GM21390 (cell line): ENCODE measurements around the gene HIVEP2.

Experiments used
- ATAC-seq: cut with Tn5 transposase; IDR thresholded peaks from one replicate; pipeline ENCODE4 v1.9.1; 2021; ENCODE audit not compliant: unreplicated experiment

Gene HIVEP2

DNA sequence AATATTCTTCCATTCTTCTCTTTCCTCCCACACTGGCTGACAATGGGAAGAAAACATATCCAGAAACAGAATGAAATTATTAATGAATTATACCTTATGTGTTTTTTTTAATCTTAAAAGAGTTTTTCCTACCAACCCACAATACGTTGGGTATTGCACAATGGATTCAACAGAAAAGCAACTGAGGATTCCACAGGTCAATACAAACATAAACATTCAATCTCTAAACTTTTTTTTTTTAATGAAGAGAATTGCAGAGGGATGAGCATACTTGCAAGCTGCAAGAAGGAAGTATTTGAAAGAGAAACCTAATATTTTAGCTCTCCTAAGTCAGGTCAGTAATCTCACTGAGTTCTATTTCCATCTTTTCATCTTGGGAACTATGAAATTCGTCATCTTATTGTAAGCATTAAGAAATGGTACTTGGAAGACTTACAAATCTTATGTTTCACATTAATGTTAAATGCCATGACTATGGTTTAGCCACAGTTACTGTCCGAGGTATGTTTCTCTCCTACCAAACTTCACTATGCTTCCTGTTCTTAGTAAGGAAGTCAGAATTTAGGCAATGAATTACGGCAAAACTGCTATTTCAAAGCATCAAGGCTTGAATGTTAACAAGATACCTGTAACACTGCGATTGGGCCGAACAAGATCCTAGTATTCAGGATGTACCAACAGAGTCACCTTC lies 100.8 kb downstream of the HIVEP2 start:
- ATAC-seq, result no peak

DNA sequence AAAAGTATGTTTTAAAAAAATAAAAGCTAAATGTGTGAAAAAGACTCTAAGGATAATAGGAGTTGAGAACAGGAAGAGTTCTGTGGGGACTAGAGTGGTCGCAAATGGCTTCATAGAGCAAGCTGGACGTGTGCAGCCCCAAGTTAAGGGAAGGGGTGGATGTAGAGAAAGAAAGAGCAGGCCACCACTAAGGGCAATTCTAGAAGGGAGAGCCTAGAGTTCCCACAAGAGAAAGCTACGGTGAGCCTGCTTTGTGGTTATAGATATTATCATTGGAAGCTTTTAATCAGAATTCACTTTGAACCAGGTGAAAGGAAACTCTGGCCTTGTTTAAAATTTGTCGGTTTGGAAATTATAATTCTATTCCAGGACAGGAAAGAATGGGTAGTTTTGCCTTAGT lies 101.6 kb downstream of the HIVEP2 start:
- ATAC-seq, result no peak

DNA sequence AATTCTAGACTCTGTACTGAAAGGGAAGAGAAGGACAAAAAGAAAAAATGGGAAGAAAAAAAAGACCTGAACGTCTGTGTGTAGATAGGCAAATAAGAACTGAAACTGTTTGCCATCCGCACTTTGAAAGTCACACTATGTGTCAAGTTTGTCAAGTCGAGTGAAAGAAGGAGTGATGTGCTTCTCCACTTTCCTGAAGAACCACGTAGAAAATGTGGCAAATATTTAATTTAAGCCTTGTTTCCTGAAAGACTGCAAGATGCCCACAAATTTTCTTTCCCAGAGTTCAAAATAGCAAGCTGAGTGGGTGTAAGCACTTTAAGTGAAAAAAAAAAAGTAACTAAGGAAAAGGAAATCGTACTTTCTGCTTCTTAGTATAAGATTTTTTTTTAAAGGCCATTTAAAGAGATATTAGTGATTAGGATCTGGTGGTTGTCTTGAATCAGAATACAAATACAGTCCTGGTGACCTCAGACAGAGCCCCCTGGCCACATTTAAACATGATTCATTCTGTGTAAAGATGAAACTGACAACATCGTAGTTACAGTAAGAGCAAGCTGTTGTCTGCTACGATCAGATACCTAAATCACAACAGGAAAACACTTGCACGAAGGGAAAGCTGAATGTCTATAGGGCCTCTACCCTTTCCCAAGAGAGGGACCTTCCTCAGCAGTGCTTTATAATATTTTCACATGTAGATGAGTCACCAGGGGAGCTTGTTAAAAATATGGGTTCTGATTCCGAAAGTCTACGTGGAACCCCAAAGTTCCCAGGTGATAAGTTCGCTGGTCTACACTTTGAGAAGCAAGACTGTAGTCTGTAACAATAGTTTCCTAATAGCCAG lies 102.3 kb downstream of the HIVEP2 start:
- ATAC-seq, result peak; percentile 52

- no peak for ATAC-seq
Measured at GRCh38 chr6:142841915-142842314, 103.1 kb downstream of the HIVEP2 start.

- ATAC-seq, result no peak
Measured at GRCh38 chr6:142839686-142840040, 105.3 kb downstream of the HIVEP2 start.

DNA sequence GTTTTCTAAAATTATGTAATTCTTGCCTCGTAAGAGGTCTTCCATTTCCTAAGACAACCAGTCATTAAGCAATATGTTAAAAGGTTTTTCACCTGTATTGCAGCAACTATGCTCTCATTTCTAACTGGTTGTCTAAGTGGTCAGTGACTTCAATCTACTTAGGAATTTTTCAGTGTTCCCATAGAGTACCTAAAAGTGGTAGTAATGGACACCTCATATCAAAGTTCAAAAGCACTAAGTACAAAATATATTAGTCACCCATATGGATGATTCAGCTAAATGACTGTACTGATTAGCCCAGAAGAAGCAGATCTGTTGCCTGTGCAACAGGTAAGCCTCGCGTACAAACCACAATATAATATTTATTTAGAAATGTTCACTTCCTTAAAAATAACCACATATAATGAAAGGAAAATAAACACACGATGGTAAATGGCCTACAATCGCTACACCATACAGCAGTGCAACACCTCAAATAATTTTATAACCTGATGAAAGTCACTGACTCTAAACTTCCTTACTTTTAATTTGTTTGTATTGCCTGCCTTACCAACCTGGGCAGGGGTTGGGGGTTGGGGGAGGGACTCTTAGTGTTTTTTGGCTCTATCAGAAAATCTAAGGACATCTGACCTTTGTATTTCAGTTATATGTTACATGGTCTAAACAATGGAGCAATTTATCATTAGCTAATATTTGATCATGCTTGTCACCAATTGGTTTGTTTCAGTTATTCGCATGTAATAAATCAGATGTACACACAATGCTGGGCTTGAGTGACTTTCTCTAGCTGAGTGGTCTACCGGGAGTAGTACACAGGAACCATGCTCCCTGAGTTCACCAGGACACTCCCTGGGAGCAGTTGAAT lies 105.9 kb downstream of the HIVEP2 start:
- ATAC-seq, result no peak

DNA sequence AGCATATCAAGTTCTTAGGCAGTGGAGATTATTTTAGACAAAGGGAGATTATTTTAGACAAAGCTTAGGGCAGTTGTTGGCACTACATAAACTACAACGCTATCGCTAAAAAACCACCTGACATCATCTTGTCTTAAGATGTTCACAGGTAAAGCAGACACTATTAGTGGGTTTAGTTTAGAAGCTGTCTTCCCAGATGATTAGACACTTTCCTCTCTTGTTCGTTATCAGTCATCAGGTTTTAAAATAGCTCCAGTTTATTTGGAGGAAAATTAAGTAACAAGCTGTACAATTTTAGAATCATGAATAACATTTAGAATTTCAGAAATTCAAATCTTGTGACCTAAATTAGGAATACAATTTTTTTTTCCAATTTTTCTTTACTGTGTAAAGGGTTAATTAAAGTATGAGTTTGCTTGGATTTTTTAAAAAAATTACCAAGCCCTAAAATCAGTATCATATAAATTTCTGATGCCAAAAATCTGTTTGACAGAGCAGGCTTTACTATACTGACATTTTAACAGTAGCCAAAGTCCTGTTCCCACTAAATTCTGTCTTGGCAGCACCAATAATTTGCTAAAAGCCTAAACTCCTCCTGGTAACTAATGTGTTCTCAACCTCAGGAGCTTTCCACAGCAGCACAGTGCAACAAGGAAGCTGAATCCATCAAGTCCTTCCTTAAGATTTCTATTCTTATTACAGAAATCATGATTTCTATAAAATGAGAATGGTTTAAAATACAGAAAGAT lies 109.0 kb downstream of the HIVEP2 start:
- no peak for ATAC-seq

- no peak for ATAC-seq
Measured at GRCh38 chr6:142834853-142835252, 110.1 kb downstream of the HIVEP2 start.

DNA sequence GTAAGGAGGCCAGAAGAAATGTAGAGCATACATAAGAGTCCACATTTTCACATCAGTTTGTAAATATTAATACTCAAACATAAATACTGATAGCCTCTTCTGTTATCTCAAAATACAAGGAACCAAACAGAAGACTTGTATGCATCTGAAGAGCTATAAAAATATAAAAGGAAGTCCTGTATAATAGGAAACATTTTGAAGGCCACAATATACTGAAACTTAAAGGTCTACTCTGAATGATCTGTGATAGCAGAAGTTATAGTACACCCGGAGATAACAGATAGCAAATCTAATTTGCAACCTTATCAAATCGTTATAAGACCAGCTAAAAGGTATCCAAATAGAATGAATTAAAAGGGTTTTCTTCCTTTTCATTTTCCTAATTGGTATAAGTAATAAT lies 111.2 kb downstream of the HIVEP2 start:
- no peak for ATAC-seq

DNA sequence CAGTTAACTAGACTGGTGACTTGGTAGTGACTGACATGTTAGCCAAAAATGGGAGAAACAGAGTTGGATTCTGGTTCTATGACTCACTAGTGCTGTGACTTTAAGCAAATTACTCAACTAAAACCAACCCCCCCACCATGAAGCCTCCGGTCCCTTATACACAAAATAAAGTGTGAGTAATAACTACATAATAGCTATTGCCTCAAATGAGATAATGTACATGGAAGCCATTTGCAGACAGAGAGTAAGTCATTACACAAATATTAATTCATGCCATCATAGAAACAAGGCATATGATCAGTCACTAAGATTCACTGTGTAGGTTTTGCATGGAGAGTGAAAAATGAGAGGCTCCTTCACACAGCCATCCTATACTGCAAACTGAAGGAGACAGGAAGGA lies 111.9 kb downstream of the HIVEP2 start:
- ATAC-seq, result no peak

DNA sequence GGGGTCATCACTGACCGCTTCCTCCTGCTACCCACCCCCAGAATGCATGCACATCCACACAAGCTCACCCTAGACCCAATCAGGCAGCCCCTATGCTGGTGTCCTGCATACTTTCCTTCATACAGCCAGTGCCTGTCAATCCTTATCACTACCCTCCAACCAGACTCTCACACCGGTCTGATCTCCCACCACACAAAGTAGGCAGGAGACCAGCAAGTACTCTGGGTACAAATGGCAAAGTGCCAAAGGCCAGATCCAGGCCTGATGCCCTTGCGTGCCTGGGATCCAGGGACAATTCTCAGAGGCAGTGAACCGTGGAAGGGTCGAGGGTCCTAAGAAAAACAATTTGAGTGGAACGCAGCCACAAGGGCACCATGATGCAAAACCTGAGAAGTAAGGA lies 114.2 kb downstream of the HIVEP2 start:
- ATAC-seq, result no peak

GRCh38 chr6:142830116-142830710 lies 114.8 kb downstream of the HIVEP2 start:
- ATAC-seq, result no peak

- no peak for ATAC-seq
Measured at GRCh38 chr6:142829556-142829955, 115.4 kb downstream of the HIVEP2 start.

- ATAC-seq, result no peak
Measured at GRCh38 chr6:142827991-142828390, 117.0 kb downstream of the HIVEP2 start.

GRCh38 chr6:142827369-142827768 lies 117.6 kb downstream of the HIVEP2 start:
- no peak for ATAC-seq

GRCh38 chr6:142825760-142826159 lies 119.2 kb downstream of the HIVEP2 start:
- ATAC-seq, result no peak

- ATAC-seq, result no peak
Measured at GRCh38 chr6:142824426-142824825, 120.5 kb downstream of the HIVEP2 start.

- no peak for ATAC-seq
Measured at GRCh38 chr6:142823256-142823902, 121.6 kb downstream of the HIVEP2 start.

DNA sequence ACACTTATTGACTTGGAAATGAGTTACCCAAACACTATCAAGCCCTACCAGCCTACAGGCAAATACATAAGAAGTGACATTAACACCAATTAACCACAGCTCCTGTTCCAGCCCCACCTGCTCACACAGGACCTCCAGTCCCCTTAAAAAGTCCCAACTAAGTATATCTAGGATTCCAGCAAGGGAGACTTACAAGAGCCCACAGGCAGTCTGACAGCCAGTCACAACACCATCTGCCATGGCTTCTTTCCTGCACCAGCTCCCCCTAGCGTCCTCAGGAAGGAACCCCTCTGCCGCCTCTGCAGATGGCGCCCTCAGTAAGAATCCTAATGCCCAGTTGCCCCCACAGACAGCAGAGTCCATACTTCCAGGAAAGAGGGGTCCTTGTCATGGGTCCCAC lies 122.1 kb downstream of the HIVEP2 start:
- no peak for ATAC-seq

- peak; percentile 69 for ATAC-seq
Measured at GRCh38 chr6:142822383-142822782, 122.6 kb downstream of the HIVEP2 start.
